CD4-positive, alpha-beta T cell (primary cell): ENCODE data around the gene ADAMTS7. TPM values are rescaled to one million over a fixed set of nuclear protein-coding genes. Genes with fewer than 3 reads are reported as not detected.

ENCODE experiments used
- ATAC-seq: fragments of 200-7000 bp; cut with Tn5 transposase; one replicate; pipeline ENCODE4 v1.10.0; 2022; ENCODE audit warnings: mild to moderate bottlenecking; ENCODE audit not compliant: poor library complexity
- CTCF ChIA-PET: fragments of 350-600 bp; sonication (Branson Sonifier 250); formaldehyde crosslinking; loops from one replicate; lab custom pipeline; 2021; ENCODE audit warnings: antibody characterized with exemption, inconsistent platforms; lab: Charles Lee
- POLR2A ChIA-PET: fragments of 350-600 bp; sonication (Branson Sonifier 250); formaldehyde crosslinking; loops from one replicate; lab custom pipeline; 2021; ENCODE audit warnings: antibody characterized with exemption, inconsistent platforms; lab: Charles Lee
- DNase-seq, 14 experiments: peaks; one replicate each; pipeline ENCODE4 v3.0.0-alpha.2; 2013 to 2020; ENCODE audit warnings: mixed read lengths in 2 of 14
- H3K27ac ChIP-seq, 2 donors: one replicate each; pipeline versions ENCODE4 v1.5.1 to v1.7.0; 2013; ENCODE audit warnings: low read length in 2 of 2, low read depth in 1 of 2, mild to moderate bottlenecking in 1 of 2
- H3K27me3 ChIP-seq, 2 experiments: 1 replicate in 1 of 2; 2 replicates in 1 of 2; pipeline versions ENCODE4 v1.6.1 to v1.7.0; 2013; ENCODE audit warnings: low read length in 2 of 2, control low read depth in 1 of 2, mild to moderate bottlenecking in 1 of 2, moderate library complexity in 1 of 2; ENCODE audit not compliant: insufficient read depth in 2 of 2, control insufficient read depth in 1 of 2
- H3K36me3 ChIP-seq: one replicate; pipeline ENCODE4 v1.6.1; 2013; ENCODE audit warnings: low read length, control low read depth; ENCODE audit not compliant: insufficient read depth
- H3K4me1 ChIP-seq: one replicate; pipeline ENCODE4 v1.6.1; 2013; ENCODE audit warnings: low read length, control low read depth; ENCODE audit not compliant: insufficient read depth
- H3K4me3 ChIP-seq: one replicate; pipeline ENCODE4 v1.5.1; 2013; ENCODE audit warnings: mild to moderate bottlenecking, low read length, moderate library complexity
- H3K9me3 ChIP-seq, 2 experiments: 1 replicate in 1 of 2; 2 replicates in 1 of 2; pipeline versions ENCODE4 v1.6.1 to v1.7.0; 2013; ENCODE audit warnings: low read length in 2 of 2, mild to moderate bottlenecking in 2 of 2, control low read depth in 1 of 2, moderate library complexity in 1 of 2; ENCODE audit not compliant: control insufficient read depth in 1 of 2, insufficient read depth in 1 of 2
- H3K27ac Mint-ChIP-seq: one replicate; pipeline ENCODE4 v1.8.0; 2020; ENCODE audit warnings: mixed read lengths
- H3K27me3 Mint-ChIP-seq: one replicate; pipeline ENCODE4 v1.8.0; 2021; ENCODE audit warnings: mixed read lengths
- H3K36me3 Mint-ChIP-seq: one replicate; pipeline ENCODE4 v1.8.0; 2021; ENCODE audit warnings: low read depth, mixed read lengths
- H3K4me1 Mint-ChIP-seq: one replicate; pipeline ENCODE4 v1.8.0; 2021; ENCODE audit warnings: low read depth, mixed read lengths
- H3K4me3 Mint-ChIP-seq: one replicate; pipeline ENCODE4 v1.8.0; 2020; ENCODE audit warnings: mild to moderate bottlenecking, mixed read lengths
- H3K9me3 Mint-ChIP-seq: one replicate; pipeline ENCODE4 v1.8.0; 2020; ENCODE audit warnings: mixed read lengths
- CTCF ChIP-seq: fragments of 200-600 bp; IDR thresholded peaks from one replicate; pipeline ENCODE4 v1.8.0; 2022; ENCODE audit warnings: antibody characterized with exemption, mild to moderate bottlenecking
- intact Hi-C, 2 experiments: fragments of 100-400 bp; cut with DNase I in 1 of 2; cut with micrococcal nuclease in 1 of 2; formaldehyde crosslinking; loops; one replicate each; pipeline versions ENCODE4 v1.15.1 to v1.9.0; 2023 to 2025; cut with DNase I, micrococcal nuclease
- total RNA-seq, 174 experiments: library from RNA in 2 of 174; stranded (reverse) in 2 of 174; gene quantifications; one replicate each; pipeline ENCODE4 v1.2.3 and lab custom pipeline; 2021 to 2026

ADAMTS7 gene
- total RNA-seq, 2 experiments from 2014 or later, result 0.11 to 0.30 TPM

GRCh38 chr15:78810362-78811123, 721 bp downstream of the ADAMTS7 start:
- peak in 2 of 14 experiments; percentile 20 to 30 for DNase-seq
- H3K27me3 Mint-ChIP-seq, result peaks cover 60% of the 10 kb centered on the region
- POLR2A ChIA-PET, result no interaction called here

GRCh38 chr15:78810003-78810361, 1.3 kb downstream of the ADAMTS7 start:
- no peaks in the 10 kb centered on the region for H3K36me3 ChIP-seq
- Mint-ChIP-seq H3K27me3 (peaks cover 55% of the 10 kb centered on the region), H3K4me3 (peak overlapping the region; percentile 65), H3K36me3 (no peaks in the 10 kb centered on the region), H3K27ac (no peak overlapping the region), H3K9me3 (no peaks in the 10 kb centered on the region), H3K4me1 (peaks cover 15% of the 10 kb centered on the region)
- peaks cover 40 to 58% of the 10 kb centered on the region in 2 experiments for H3K27me3 ChIP-seq
- DNase-seq (no peak), ATAC-seq (no peak)
- peaks cover 20% of the 10 kb centered on the region for H3K4me1 ChIP-seq
- POLR2A ChIA-PET, result no interaction called here
- TF ChIP-seq CTCF, result no peak
- intact Hi-C loops, result loop anchor here in 1 of 2 experiments (5.0 kb wide), 1 partner anchor 53 kb away; no protein-coding TSS in a partner anchor
- CTCF ChIA-PET, result no interaction called here
- no peak overlapping the region for H3K27ac ChIP-seq
- H3K9me3 ChIP-seq, result peaks cover 11 to 30% of the 10 kb centered on the region in 2 experiments
- H3K4me3 ChIP-seq, result no peak overlapping the region

More at GRCh38 chr15:78810362-78811123, 721 bp downstream of the ADAMTS7 start:
- Histone ChIP-seq H3K27ac (no peak overlapping the region), H3K4me3 (peak overlapping the region; percentile 48), H3K9me3 (peaks cover 11 to 30% of the 10 kb centered on the region in 2 experiments), H3K4me1 (peaks cover 20% of the 10 kb centered on the region), H3K27me3 (peaks cover 40 to 58% of the 10 kb centered on the region in 2 experiments), H3K36me3 (no peaks in the 10 kb centered on the region)
- Mint-ChIP-seq H3K4me3 (peak overlapping the region; percentile 82), H3K4me1 (peaks cover 15% of the 10 kb centered on the region), H3K9me3 (no peaks in the 10 kb centered on the region), H3K36me3 (no peaks in the 10 kb centered on the region), H3K27ac (no peak overlapping the region)
- ATAC-seq, result peak; percentile 21
- intact Hi-C loops, result loop anchor here in 1 of 2 experiments (5.0 kb wide), 1 partner anchor 53 kb away; no protein-coding TSS in a partner anchor
- CTCF ChIA-PET, result interaction anchor here (1.6 kb wide), 1 partner anchor 63 kb away, joined by 4 read pairs; no protein-coding TSS in a partner anchor
- TF ChIP-seq CTCF, result no peak

GRCh38 chr15:78808550-78808949, 2.7 kb downstream of the ADAMTS7 start:
- intact Hi-C loops, result no loop called here
- Histone ChIP-seq H3K36me3 (no peaks in the 10 kb centered on the region), H3K9me3 (peaks cover 11 to 30% of the 10 kb centered on the region in 2 experiments), H3K4me1 (peaks cover 20% of the 10 kb centered on the region), H3K27me3 (peaks cover 33 to 46% of the 10 kb centered on the region in 2 experiments), H3K27ac (no peak overlapping the region), H3K4me3 (no peak overlapping the region)
- H3K27me3 Mint-ChIP-seq, result peaks cover 44% of the 10 kb centered on the region
- H3K4me3 Mint-ChIP-seq, result peak overlapping the region; percentile 65
- no peak for TF ChIP-seq CTCF
- H3K9me3 Mint-ChIP-seq, result no peaks in the 10 kb centered on the region
- H3K4me1 Mint-ChIP-seq, result peaks cover 15% of the 10 kb centered on the region
- H3K27ac Mint-ChIP-seq, result no peak overlapping the region
- ChIA-PET POLR2A (no interaction called here), CTCF (no interaction called here)
- H3K36me3 Mint-ChIP-seq, result no peaks in the 10 kb centered on the region
- peak in 4 of 14 experiments; percentile 9 to 48 (median 42) for DNase-seq
- ATAC-seq, result no peak
